Type B pancreatic cell (in vitro differentiated cells): Measurements from ENCODE around the gene SEC14L5. TPM values are rescaled to one million over a fixed set of nuclear protein-coding genes. Genes with fewer than 3 reads are reported as not detected.

Experiments
- DNase-seq: peaks from one replicate; pipeline ENCODE4 v3.0.0; 2021; ENCODE audit warnings: mixed read lengths; ENCODE audit not compliant: unreplicated experiment; ENCODE audit errors: extremely low spot score
- H3K27ac Mint-ChIP-seq: 2 replicates; pipeline ENCODE4 v1.8.0; 2021; ENCODE audit warnings: mild to moderate bottlenecking, mixed read lengths
- H3K27me3 Mint-ChIP-seq: 2 replicates; pipeline ENCODE4 v1.8.0; 2021; ENCODE audit warnings: mixed read lengths
- H3K36me3 Mint-ChIP-seq: 2 replicates; pipeline ENCODE4 v1.8.0; 2021; ENCODE audit warnings: mixed read lengths
- H3K4me1 Mint-ChIP-seq: one replicate; pipeline ENCODE4 v1.8.0; 2021; ENCODE audit warnings: mixed read lengths; ENCODE audit not compliant: unreplicated experiment
- H3K4me3 Mint-ChIP-seq: 2 replicates; pipeline ENCODE4 v1.8.0; 2021; ENCODE audit warnings: mild to moderate bottlenecking, mixed read lengths
- H3K9me3 Mint-ChIP-seq: 2 replicates; pipeline ENCODE4 v1.8.0; 2021; ENCODE audit warnings: mixed read lengths
- total RNA-seq: library from RNA; stranded (reverse); gene quantifications from 2 replicates; pipeline ENCODE4 v1.2.1, GENCODE V29; 2021; ENCODE audit warnings: low replicate concordance
- TF ChIP-seq, protein P1 (sequence below): fragments of 200-600 bp; sonication (generic); conservative IDR thresholded peaks from 2 replicates; pipeline ENCODE4 v1.5.0; 2021; ENCODE audit warnings: antibody characterized with exemption, mild to moderate bottlenecking

SEC14L5 gene
- total RNA-seq, 1 donor from 2014 or later = 0.92 TPM

DNA sequence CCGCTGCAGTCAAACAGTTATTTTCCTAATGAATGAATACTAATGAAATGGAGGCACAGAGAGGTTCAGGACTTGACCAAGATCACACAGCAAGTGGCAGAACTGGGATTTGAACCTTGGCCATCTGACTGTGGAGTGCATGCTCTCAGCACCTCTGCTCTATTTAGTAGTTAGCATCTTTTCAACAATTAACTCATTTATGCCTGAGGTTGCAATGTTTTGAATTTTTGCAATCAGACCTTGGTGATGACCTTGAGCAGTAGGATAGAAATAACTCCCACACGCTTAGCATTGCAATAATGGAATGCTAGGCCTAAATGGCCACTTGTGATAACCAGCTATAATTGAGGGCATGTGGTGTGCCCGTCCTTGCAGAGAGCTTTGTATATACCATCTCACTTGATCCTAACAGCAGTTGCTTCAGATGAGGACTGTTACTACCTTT, 44.6 kb downstream of the SEC14L5 start:
- Mint-ChIP-seq H3K27ac (no peak overlapping the region), H3K36me3 (no peaks in the 10 kb centered on the region), H3K4me1 (no peaks in the 10 kb centered on the region), H3K9me3 (no peaks in the 10 kb centered on the region), H3K4me3 (no peak overlapping the region), H3K27me3 (peaks cover 4% of the 10 kb centered on the region)
- DNase-seq = no peak
- TF ChIP-seq, protein P1, sequence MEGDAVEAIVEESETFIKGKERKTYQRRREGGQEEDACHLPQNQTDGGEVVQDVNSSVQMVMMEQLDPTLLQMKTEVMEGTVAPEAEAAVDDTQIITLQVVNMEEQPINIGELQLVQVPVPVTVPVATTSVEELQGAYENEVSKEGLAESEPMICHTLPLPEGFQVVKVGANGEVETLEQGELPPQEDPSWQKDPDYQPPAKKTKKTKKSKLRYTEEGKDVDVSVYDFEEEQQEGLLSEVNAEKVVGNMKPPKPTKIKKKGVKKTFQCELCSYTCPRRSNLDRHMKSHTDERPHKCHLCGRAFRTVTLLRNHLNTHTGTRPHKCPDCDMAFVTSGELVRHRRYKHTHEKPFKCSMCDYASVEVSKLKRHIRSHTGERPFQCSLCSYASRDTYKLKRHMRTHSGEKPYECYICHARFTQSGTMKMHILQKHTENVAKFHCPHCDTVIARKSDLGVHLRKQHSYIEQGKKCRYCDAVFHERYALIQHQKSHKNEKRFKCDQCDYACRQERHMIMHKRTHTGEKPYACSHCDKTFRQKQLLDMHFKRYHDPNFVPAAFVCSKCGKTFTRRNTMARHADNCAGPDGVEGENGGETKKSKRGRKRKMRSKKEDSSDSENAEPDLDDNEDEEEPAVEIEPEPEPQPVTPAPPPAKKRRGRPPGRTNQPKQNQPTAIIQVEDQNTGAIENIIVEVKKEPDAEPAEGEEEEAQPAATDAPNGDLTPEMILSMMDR = no peak

DNA sequence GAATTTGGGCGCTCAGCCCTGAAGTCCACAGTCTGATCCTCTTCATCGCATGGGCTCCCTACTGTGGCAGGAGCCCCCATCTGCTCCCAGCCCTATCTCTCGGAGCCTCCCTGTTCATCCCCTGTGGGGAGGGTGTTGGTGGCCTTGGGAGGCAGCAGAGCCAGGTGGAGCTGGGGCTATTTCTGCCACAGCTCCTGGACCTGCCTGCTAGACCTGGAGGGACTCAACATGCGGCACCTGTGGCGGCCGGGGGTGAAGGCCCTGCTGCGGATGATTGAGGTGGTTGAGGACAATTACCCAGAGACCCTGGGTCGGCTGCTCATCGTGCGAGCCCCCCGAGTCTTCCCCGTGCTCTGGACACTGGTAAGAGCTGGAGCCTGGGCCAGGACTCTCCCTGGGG, 45.1 kb downstream of the SEC14L5 start:
- no peaks in the 10 kb centered on the region for H3K9me3 Mint-ChIP-seq
- no peak overlapping the region for H3K27ac Mint-ChIP-seq
- TF ChIP-seq, protein P1 = no peak
- H3K4me1 Mint-ChIP-seq = no peaks in the 10 kb centered on the region
- no peak for DNase-seq
- H3K36me3 Mint-ChIP-seq = no peaks in the 10 kb centered on the region
- peaks cover 4% of the 10 kb centered on the region for H3K27me3 Mint-ChIP-seq
- H3K4me3 Mint-ChIP-seq = no peak overlapping the region

DNA sequence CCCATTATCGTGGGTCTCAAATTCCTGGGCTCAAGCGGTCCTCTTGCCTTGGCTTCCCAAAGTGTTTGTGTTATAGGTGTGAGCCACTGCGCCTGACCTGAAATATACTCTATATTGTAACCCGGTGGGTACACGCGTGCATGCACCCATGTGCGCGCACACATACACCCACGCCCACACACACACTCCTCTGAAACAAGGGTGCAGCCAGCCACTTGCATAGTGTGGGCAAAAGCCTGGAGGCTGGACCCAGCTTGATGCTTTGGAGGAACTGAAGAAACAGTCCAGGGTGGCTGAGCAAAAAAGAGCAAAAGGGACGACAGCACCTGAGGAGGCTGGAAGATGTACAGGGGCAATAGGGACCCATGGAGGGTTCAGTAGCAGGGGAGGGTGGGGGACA, 45.7 kb downstream of the SEC14L5 start:
- Mint-ChIP-seq H3K4me1 (no peaks in the 10 kb centered on the region), H3K9me3 (no peaks in the 10 kb centered on the region), H3K4me3 (no peak overlapping the region), H3K36me3 (no peaks in the 10 kb centered on the region), H3K27me3 (peaks cover 5% of the 10 kb centered on the region), H3K27ac (peak overlapping the region; percentile 40)
- DNase-seq = no peak
- TF ChIP-seq, protein P1 = no peak

DNA sequence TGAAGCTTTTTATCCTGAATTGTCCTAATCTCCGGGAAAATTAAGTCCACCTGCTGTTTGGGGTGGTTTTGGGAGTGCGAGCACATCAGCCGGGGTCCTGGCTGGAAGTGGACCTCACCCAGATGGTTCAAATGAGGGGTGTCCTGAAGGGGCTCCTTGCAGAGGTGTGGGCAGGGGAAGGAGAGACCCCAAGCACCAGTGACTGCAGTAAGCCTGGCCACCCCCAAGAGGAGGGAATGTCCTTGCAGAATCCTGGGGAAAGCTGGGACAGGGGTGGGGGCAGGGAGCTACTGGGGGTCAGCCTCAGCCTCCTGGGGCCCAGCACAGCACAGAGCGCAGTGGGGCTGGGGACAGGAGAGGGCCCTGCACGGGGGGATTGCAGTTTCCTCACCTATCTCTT, 46.2 kb downstream of the SEC14L5 start:
- H3K4me1 Mint-ChIP-seq = no peaks in the 10 kb centered on the region
- no peak overlapping the region for H3K27ac Mint-ChIP-seq
- DNase-seq = no peak
- no peaks in the 10 kb centered on the region for H3K9me3 Mint-ChIP-seq
- peaks cover 10% of the 10 kb centered on the region for H3K27me3 Mint-ChIP-seq
- no peaks in the 10 kb centered on the region for H3K36me3 Mint-ChIP-seq
- no peak overlapping the region for H3K4me3 Mint-ChIP-seq
- TF ChIP-seq, protein P1 = no peak

DNA sequence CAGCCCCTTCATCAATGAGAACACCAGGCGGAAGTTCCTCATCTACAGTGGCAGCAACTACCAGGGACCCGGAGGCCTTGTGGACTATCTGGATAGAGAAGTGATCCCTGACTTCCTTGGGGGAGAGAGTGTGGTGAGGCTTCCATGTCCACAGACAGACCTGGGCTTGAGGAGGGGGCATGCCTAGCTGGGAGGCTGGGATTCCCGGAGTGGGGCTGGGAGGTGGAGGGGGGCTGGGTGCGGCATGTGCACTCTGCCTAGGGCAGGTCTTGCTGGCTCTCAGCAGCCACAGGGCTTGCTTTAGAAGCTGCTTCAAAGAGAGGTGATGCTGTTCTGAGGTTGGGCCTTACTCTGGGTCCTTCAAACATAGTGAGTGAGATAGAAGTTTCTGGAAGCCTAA, 47.8 kb downstream of the SEC14L5 start:
- TF ChIP-seq, protein P1 = no peak
- no peak overlapping the region for H3K4me3 Mint-ChIP-seq
- H3K27ac Mint-ChIP-seq = no peak overlapping the region
- H3K36me3 Mint-ChIP-seq = no peaks in the 10 kb centered on the region
- H3K27me3 Mint-ChIP-seq = peaks cover 21% of the 10 kb centered on the region
- H3K4me1 Mint-ChIP-seq = no peaks in the 10 kb centered on the region
- H3K9me3 Mint-ChIP-seq = no peaks in the 10 kb centered on the region
- DNase-seq = no peak
